NB4 (cell line): ENCODE data around the gene PLEK.

Experiments used
- DNase-seq: peaks from one replicate; pipeline ENCODE4 v3.0.0; 2010; ENCODE audit warnings: low read depth
- H3K4me3 ChIP-seq: one replicate; pipeline ENCODE4 v1.5.1; 2011; ENCODE audit warnings: mild to moderate bottlenecking, low read depth, low read length, moderate library complexity
- CTCF ChIP-seq: IDR thresholded peaks from one replicate; pipeline ENCODE4 v1.5.1; 2012; ENCODE audit warnings: low read depth, low read length
- MAX ChIP-seq: IDR thresholded peaks from 2 replicates; pipeline ENCODE4 v1.6.1; 2011; ENCODE audit warnings: low read depth, low read length
- MYC ChIP-seq: IDR thresholded peaks from 2 replicates; pipeline ENCODE4 v1.6.1; 2011; ENCODE audit warnings: low read depth, low read length
- POLR2A ChIP-seq: IDR thresholded peaks from 2 replicates; pipeline ENCODE4 v1.6.1; 2011; ENCODE audit warnings: mild to moderate bottlenecking; ENCODE audit not compliant: insufficient read length; ENCODE audit errors: extremely low read depth

PLEK gene

GRCh38 chr2:68429311-68429826, 64.3 kb downstream of the PLEK start:
- TF ChIP-seq POLR2A (no peak), MAX (no peak), MYC (no peak), CTCF (no peak)
- no peak for DNase-seq
- H3K4me3 ChIP-seq: no peak overlapping the region

GRCh38 chr2:68431316-68431972, 66.4 kb downstream of the PLEK start:
- DNase-seq: no peak
- H3K4me3 ChIP-seq: no peak overlapping the region
- TF ChIP-seq CTCF (no peak), MYC (no peak), POLR2A (no peak), MAX (no peak)

GRCh38 chr2:68432696-68433658, 67.9 kb downstream of the PLEK start:
- TF ChIP-seq MYC: no peak
- TF ChIP-seq MAX: no peak
- no peak for TF ChIP-seq POLR2A
- no peak for TF ChIP-seq CTCF
- H3K4me3 ChIP-seq: no peak overlapping the region
- no peak for DNase-seq

GRCh38 chr2:68434981-68435380, 69.9 kb downstream of the PLEK start:
- peak; percentile 69 for DNase-seq
- TF ChIP-seq MAX (no peak), MYC (no peak), POLR2A (no peak), CTCF (no peak)
- no peak overlapping the region for H3K4me3 ChIP-seq

GRCh38 chr2:68435615-68436014, 70.5 kb downstream of the PLEK start:
- TF ChIP-seq MYC: no peak
- no peak overlapping the region for H3K4me3 ChIP-seq
- DNase-seq: no peak

GRCh38 chr2:68436270-68436669, 71.2 kb downstream of the PLEK start:
- TF ChIP-seq MAX (no peak), MYC (no peak), POLR2A (no peak), CTCF (no peak)
- no peak for DNase-seq
- no peak overlapping the region for H3K4me3 ChIP-seq
